ENCODE measurements around the gene POU2F2. TPM values are rescaled to one million over a fixed set of nuclear protein-coding genes. Genes with fewer than 3 reads are reported as not detected.

POU2F2 gene
- total RNA-seq, 1 donor from 2014 or later: 48.6 TPM

GRCh38 chr19:42116308-42117075, 15.8 kb downstream of the POU2F2 start:
- Mint-ChIP-seq H3K27ac (no peak overlapping the region), H3K9me3 (no peaks in the 10 kb centered on the region), H3K27me3 (ENCODE audit: low read depth) (no peaks in the 10 kb centered on the region), H3K36me3 (ENCODE audit: low read depth) (peaks cover 65% of the 10 kb centered on the region), H3K4me3 (ENCODE audit: low read depth) (no peak overlapping the region), H3K4me1 (ENCODE audit: low read depth) (peaks cover 38% of the 10 kb centered on the region)
- no peak for DNase-seq (ENCODE audit: low spot score)
- intact Hi-C loops (cut with micrococcal nuclease): no loop called here

- intact Hi-C loops (cut with micrococcal nuclease): no loop called here
- Mint-ChIP-seq H3K4me3 (ENCODE audit: low read depth) (no peak overlapping the region), H3K36me3 (ENCODE audit: low read depth) (peaks cover 67% of the 10 kb centered on the region), H3K4me1 (ENCODE audit: low read depth) (peaks cover 33% of the 10 kb centered on the region), H3K27me3 (ENCODE audit: low read depth) (no peaks in the 10 kb centered on the region), H3K27ac (peak overlapping the region; percentile 19), H3K9me3 (no peaks in the 10 kb centered on the region)
- DNase-seq (ENCODE audit: low spot score): no peak
Observed at GRCh38 chr19:42115705-42116104, 16.5 kb downstream of the POU2F2 start.

- no peak overlapping the region for H3K27ac Mint-ChIP-seq
- no peaks in the 10 kb centered on the region for H3K9me3 Mint-ChIP-seq
- H3K4me3 Mint-ChIP-seq (ENCODE audit: low read depth): no peak overlapping the region
- peaks cover 70% of the 10 kb centered on the region for H3K36me3 Mint-ChIP-seq (ENCODE audit: low read depth)
- no peak for DNase-seq (ENCODE audit: low spot score)
- peaks cover 29% of the 10 kb centered on the region for H3K4me1 Mint-ChIP-seq (ENCODE audit: low read depth)
- H3K27me3 Mint-ChIP-seq (ENCODE audit: low read depth): no peaks in the 10 kb centered on the region
- intact Hi-C loops (cut with micrococcal nuclease): no loop called here
Observed at GRCh38 chr19:42115219-42115618, 17.0 kb downstream of the POU2F2 start.

GRCh38 chr19:42114412-42114811, 17.8 kb downstream of the POU2F2 start:
- H3K27me3 Mint-ChIP-seq (ENCODE audit: low read depth): no peaks in the 10 kb centered on the region
- peaks cover 71% of the 10 kb centered on the region for H3K36me3 Mint-ChIP-seq (ENCODE audit: low read depth)
- intact Hi-C loops (cut with micrococcal nuclease): no loop called here

GRCh38 chr19:42113641-42114348, 18.5 kb downstream of the POU2F2 start:
- DNase-seq (ENCODE audit: low spot score): no peak
- Mint-ChIP-seq H3K27me3 (ENCODE audit: low read depth) (no peaks in the 10 kb centered on the region), H3K27ac (peak overlapping the region; percentile 33), H3K4me1 (ENCODE audit: low read depth) (peaks cover 27% of the 10 kb centered on the region), H3K9me3 (no peaks in the 10 kb centered on the region), H3K36me3 (ENCODE audit: low read depth) (peaks cover 68% of the 10 kb centered on the region), H3K4me3 (ENCODE audit: low read depth) (no peak overlapping the region)
- intact Hi-C loops (cut with micrococcal nuclease): no loop called here

More at GRCh38 chr19:42114412-42114811, 17.8 kb downstream of the POU2F2 start:
- no peak overlapping the region for H3K27ac Mint-ChIP-seq
- H3K4me3 Mint-ChIP-seq (ENCODE audit: low read depth): no peak overlapping the region
- no peaks in the 10 kb centered on the region for H3K9me3 Mint-ChIP-seq
- no peak for DNase-seq (ENCODE audit: low spot score)
- peaks cover 29% of the 10 kb centered on the region for H3K4me1 Mint-ChIP-seq (ENCODE audit: low read depth)

- H3K4me3 Mint-ChIP-seq (ENCODE audit: low read depth): no peak overlapping the region
- intact Hi-C loops (cut with micrococcal nuclease): no loop called here
- no peaks in the 10 kb centered on the region for H3K9me3 Mint-ChIP-seq
- no peaks in the 10 kb centered on the region for H3K27me3 Mint-ChIP-seq (ENCODE audit: low read depth)
- H3K36me3 Mint-ChIP-seq (ENCODE audit: low read depth): peaks cover 59% of the 10 kb centered on the region
- H3K27ac Mint-ChIP-seq: no peak overlapping the region
- H3K4me1 Mint-ChIP-seq (ENCODE audit: low read depth): peaks cover 30% of the 10 kb centered on the region
- no peak for DNase-seq (ENCODE audit: low spot score)
Observed at GRCh38 chr19:42111811-42112210, 20.4 kb downstream of the POU2F2 start.

- intact Hi-C loops (cut with micrococcal nuclease): no loop called here
- Mint-ChIP-seq H3K4me3 (ENCODE audit: low read depth) (no peak overlapping the region), H3K9me3 (no peaks in the 10 kb centered on the region), H3K27ac (no peak overlapping the region), H3K36me3 (ENCODE audit: low read depth) (peaks cover 57% of the 10 kb centered on the region), H3K27me3 (ENCODE audit: low read depth) (no peaks in the 10 kb centered on the region), H3K4me1 (ENCODE audit: low read depth) (peaks cover 30% of the 10 kb centered on the region)
- DNase-seq (ENCODE audit: low spot score): no peak
Observed at GRCh38 chr19:42111384-42111783, 20.9 kb downstream of the POU2F2 start.

- Mint-ChIP-seq H3K4me1 (ENCODE audit: low read depth) (peaks cover 32% of the 10 kb centered on the region), H3K27ac (no peak overlapping the region), H3K36me3 (ENCODE audit: low read depth) (peaks cover 56% of the 10 kb centered on the region), H3K27me3 (ENCODE audit: low read depth) (no peaks in the 10 kb centered on the region), H3K4me3 (ENCODE audit: low read depth) (no peak overlapping the region), H3K9me3 (no peaks in the 10 kb centered on the region)
- DNase-seq (ENCODE audit: low spot score): no peak
- intact Hi-C loops (cut with micrococcal nuclease): no loop called here
Observed at GRCh38 chr19:42110658-42111057, 21.6 kb downstream of the POU2F2 start.

- Mint-ChIP-seq H3K27me3 (ENCODE audit: low read depth) (no peaks in the 10 kb centered on the region), H3K9me3 (no peaks in the 10 kb centered on the region), H3K4me1 (ENCODE audit: low read depth) (peaks cover 36% of the 10 kb centered on the region), H3K36me3 (ENCODE audit: low read depth) (peaks cover 56% of the 10 kb centered on the region), H3K27ac (no peak overlapping the region), H3K4me3 (ENCODE audit: low read depth) (no peak overlapping the region)
- no peak for DNase-seq (ENCODE audit: low spot score)
- intact Hi-C loops (cut with micrococcal nuclease): loop anchor here (2.0 to 10.0 kb wide), 2 partner anchors 135 to 315 kb away; partner anchors contain the start of gene LIPE
Observed at GRCh38 chr19:42109896-42110295, 22.4 kb downstream of the POU2F2 start.

- Mint-ChIP-seq H3K4me1 (ENCODE audit: low read depth) (peaks cover 35% of the 10 kb centered on the region), H3K27me3 (ENCODE audit: low read depth) (no peaks in the 10 kb centered on the region), H3K27ac (peak overlapping the region; percentile 8), H3K9me3 (no peaks in the 10 kb centered on the region), H3K4me3 (ENCODE audit: low read depth) (no peak overlapping the region), H3K36me3 (ENCODE audit: low read depth) (peaks cover 57% of the 10 kb centered on the region)
- peak; percentile 82 for DNase-seq (ENCODE audit: low spot score)
- intact Hi-C loops (cut with micrococcal nuclease): loop anchor here (1.0 to 10.0 kb wide), 7 partner anchors 15 to 316 kb away; partner anchors contain the start of genes LIPE and MEGF8
Observed at GRCh38 chr19:42108527-42109389, 23.5 kb downstream of the POU2F2 start.

- Mint-ChIP-seq H3K9me3 (no peaks in the 10 kb centered on the region), H3K27ac (peak overlapping the region; percentile 25), H3K4me3 (ENCODE audit: low read depth) (no peak overlapping the region), H3K4me1 (ENCODE audit: low read depth) (peaks cover 21% of the 10 kb centered on the region), H3K27me3 (ENCODE audit: low read depth) (no peaks in the 10 kb centered on the region), H3K36me3 (ENCODE audit: low read depth) (peaks cover 45% of the 10 kb centered on the region)
- intact Hi-C loops (cut with micrococcal nuclease): loop anchor here (10.0 kb wide), 1 partner anchor 319 kb away; the partner anchor contains the start of gene LIPE
- no peak for DNase-seq (ENCODE audit: low spot score)
Observed at GRCh38 chr19:42105368-42105767, 26.9 kb downstream of the POU2F2 start.

GRCh38 chr19:42102877-42103276, 29.4 kb downstream of the POU2F2 start:
- H3K36me3 Mint-ChIP-seq (ENCODE audit: low read depth): peaks cover 52% of the 10 kb centered on the region
- H3K4me3 Mint-ChIP-seq (ENCODE audit: low read depth): no peak overlapping the region
- no peak for DNase-seq (ENCODE audit: low spot score)
- H3K27ac Mint-ChIP-seq: no peak overlapping the region
- intact Hi-C loops (cut with micrococcal nuclease): loop anchor here (10.0 kb wide), 1 partner anchor 322 kb away; the partner anchor contains the start of gene LIPE
- no peaks in the 10 kb centered on the region for H3K9me3 Mint-ChIP-seq
- no peaks in the 10 kb centered on the region for H3K27me3 Mint-ChIP-seq (ENCODE audit: low read depth)
- peaks cover 14% of the 10 kb centered on the region for H3K4me1 Mint-ChIP-seq (ENCODE audit: low read depth)

Measured in activated T-helper 2 cell treated with anti-CD3 and anti-CD28 coated beads, Interferon-gamma antibody, Interleukin-2, Interleukin-4, amounts not matched to agents 10 μg/mL and 5 μg/mL and 100 μg/mL, durations not matched to agents 14 hours and 24 hours and 36 hours (primary cell).